Stimulated activated CD8-positive, alpha-beta memory T cell treated with anti-CD3 and anti-CD28 coated beads, Interleukin-4, amount 100 ng/mL, for 24 hours (primary cell): ENCODE data around the gene NPLOC4.

ENCODE experiments used
- DNase-seq: peaks from one replicate; pipeline ENCODE4 v3.0.0-alpha.2; 2020; ENCODE audit warnings: low read depth

NPLOC4 gene

DNA sequence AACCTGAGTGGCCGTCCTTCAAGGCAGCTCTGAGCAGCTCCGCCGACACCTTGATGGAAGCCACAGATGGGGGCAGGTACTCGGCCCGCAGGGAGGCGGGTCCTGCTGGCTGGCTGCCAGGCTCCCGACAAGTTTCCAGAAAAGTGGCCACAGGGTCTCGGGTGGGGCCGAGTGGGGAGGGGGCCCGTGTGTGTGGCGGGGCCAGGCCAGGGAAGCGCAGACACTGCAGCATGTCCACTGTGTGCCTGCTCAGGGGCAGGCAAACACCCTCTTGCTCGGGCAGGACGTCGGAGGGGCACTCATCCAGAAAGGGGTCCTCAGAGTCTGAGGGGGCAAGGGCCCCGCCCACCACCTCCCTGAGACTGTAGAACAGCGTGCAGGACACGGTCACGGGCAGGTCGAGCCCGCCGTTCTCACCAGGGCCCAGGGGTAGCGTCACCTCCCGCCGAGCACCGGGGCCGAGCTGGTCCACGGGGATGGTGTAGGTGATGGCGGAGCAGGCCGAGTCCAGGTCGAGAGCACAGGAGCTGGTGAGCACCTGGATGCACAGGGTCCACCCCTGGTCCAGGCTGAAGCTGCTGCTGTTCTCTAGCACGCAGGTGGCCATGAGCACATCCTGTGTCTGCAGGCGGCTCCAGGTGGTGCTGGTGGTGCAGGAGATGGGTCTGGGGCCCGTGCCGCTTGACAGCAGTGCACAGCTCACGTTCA, 89.9 kb downstream of the NPLOC4 start:
- no peak for DNase-seq

- DNase-seq: no peak
Observed at GRCh38 chr17:81545160-81545949, 91.6 kb downstream of the NPLOC4 start.

DNA sequence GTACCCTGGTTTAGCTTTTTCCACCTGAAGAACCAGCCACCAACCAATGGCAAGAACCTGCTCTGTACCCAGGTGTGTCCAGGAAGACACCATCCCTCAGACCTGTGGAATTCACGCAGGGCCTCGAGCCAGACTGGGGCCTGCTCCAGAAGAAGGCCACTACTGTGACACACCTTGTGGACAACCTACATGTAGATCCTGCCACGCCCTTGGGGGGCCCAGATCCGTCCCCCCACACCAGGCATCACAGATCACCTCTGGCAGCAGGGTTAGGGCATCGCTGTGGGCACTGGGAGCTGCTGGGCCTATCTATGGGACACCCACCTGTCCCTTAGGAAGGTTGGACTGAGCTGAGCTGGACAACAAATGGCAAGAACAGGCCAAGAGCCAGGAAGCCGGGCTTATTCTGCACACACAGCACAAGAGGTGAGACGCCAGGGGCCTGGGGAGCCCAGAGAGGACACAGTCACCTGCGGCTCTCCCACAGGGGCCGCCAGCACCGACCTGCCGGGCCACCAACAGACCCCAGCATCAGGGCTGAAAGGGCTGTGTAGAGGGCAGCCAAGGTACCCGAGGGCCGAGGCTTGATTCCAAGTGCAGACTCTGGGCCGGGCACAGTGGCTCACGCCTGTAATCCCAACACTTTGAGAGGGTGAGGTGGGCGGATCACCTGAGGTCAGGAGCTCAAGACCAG, 92.5 kb downstream of the NPLOC4 start:
- no peak for DNase-seq

- DNase-seq: no peak
Observed at GRCh38 chr17:81543756-81544155, 93.2 kb downstream of the NPLOC4 start.

DNA sequence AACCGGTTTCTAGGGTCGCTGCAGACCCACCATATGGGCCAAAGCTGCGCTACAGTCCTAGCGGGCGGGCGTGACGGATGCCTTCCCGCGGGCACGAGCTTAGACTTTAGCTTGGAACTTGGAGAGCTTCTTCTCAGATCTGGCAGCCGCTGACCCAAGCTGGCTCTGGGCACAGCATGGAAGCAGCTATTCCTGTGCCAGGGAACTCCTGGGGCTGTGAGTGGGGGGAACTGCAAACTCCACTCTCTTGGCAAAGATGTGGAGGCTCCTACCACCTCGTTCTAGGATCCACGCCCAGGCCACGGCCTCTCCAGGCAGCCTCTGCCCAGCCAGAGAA, 93.6 kb downstream of the NPLOC4 start:
- no peak for DNase-seq

DNA sequence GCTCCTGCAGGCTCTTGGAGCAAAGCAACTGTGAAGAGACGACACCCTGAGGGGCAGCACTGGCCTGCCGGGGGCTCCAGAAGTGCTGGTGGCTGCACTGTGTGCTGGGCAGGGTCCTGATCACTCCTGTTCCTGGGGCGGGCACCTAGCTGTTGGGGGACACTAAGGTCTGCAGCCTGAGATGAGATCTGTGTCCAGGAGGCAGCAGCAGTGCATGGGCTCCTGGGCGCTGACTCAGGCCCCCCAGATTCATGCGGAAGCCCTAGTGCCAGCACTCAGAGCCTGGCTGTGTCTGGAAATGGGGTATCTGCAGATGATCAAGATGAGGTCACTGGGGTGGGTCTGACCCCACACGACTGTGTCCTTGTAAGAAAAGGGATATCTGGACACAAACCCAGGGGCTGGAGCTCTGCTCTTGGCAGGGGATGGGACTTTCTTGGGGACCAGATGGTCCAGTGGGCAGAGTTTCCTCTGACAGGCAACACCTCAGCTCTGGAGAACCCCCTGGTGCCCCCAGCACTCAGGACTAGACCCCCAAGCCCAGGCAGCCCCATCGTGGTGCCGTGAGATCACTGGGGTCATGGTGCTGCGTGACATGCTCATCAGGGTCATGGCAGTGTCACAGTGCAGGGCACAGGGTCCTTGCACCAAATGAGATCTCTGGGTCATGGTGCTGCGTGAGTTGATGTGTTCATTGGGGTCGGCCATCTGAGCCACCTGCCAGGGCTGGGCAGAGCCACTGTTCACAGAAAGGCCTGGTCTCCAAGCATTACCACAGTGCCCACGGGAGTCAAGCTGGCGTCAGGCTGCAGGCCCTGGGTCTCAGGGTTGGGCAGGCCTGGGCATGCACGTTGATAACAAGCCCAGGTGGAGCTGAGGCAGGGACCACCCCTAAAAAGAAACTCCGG, 94.2 kb downstream of the NPLOC4 start:
- DNase-seq: no peak

DNA sequence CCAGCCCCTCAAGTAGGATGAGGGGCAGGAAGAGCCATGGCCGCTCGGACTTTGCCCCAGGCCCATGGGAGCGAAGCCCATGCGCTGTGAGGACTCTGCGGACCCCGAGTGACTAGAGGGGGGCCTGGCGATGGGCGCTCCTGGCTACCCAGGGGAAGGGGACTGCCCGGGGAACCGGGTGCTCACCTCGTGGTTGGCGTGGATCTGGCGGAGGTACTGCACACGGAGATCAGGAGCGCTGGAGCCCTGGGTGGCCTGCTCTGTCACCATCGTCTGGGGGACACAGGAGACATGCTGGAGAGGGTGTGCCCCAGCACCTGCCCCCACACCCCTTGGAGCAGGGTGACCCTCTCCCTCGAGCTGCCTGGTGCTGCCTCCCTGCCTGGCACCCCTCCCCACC, 95.8 kb downstream of the NPLOC4 start:
- no peak for DNase-seq

GRCh38 chr17:81540676-81541027, 96.3 kb downstream of the NPLOC4 start:
- no peak for DNase-seq

- no peak for DNase-seq
Observed at GRCh38 chr17:81539961-81540675, 96.8 kb downstream of the NPLOC4 start.

DNA sequence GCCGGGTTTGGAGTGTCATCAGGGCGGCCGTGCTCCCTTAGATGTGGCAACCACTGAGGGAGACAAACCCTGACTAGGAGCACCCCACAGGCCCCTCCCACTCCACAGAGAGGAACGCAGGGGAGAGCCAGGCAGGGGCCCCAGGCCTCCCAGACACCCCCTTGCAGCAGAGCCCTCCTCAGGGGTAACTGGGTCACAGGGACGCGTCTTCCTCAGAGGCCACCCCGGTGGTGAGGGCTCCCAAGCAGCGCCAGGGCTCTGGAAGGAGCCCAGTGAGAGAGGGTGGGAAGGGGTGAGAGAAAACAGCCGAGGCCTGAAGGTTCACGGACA, 97.4 kb downstream of the NPLOC4 start:
- DNase-seq: no peak

- no peak for DNase-seq
Observed at GRCh38 chr17:81538651-81539570, 98.0 kb downstream of the NPLOC4 start.

GRCh38 chr17:81537856-81538555, 98.9 kb downstream of the NPLOC4 start:
- DNase-seq: no peak

GRCh38 chr17:81537343-81537855, 99.5 kb downstream of the NPLOC4 start:
- no peak for DNase-seq

DNA sequence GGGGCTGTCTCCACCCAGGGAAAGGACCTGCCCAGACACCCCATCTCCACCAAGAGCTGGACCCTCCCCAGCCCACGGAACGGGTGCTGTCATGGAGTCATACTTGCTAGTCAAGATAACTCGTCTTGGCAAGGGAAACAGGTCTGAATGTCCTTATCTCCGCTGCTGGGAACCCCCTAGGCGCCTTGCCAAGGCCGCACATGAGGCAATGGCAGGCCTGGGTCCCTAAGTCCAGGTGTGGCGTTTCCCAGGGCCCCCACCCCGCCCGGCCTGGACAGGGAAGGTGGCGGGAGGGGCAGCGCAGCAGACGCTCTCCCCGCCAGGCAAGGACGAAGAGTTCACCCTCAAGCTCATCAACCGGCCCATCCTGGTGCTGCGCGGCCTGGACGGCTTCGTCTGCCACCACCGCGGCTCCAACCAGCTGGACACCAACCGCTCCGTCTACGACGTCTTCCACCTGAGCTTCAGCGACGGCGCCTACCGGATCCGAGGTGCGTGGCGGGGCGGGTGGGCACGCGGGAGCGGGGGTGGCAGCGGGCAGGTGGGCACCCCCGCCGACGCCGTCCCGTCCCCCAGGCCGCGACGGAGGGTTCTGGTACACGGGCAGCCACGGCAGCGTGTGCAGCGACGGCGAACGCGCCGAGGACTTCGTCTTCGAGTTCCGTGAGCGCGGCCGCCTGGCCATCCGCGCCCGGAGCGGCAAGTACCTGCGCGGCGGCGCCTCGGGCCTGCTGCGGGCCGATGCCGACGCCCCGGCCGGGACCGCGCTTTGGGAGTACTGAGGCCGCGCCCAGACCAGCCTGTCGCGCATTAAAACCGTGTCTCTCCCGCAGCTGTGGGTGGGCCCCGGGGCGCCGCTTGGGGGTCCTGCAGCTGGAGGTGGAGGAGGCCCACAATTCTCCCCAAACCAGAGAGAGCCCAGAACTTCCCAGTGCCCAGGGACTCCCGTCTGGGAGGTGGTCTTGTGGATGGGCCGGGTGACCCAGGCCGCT, 100.3 kb downstream of the NPLOC4 start:
- DNase-seq: no peak

DNA sequence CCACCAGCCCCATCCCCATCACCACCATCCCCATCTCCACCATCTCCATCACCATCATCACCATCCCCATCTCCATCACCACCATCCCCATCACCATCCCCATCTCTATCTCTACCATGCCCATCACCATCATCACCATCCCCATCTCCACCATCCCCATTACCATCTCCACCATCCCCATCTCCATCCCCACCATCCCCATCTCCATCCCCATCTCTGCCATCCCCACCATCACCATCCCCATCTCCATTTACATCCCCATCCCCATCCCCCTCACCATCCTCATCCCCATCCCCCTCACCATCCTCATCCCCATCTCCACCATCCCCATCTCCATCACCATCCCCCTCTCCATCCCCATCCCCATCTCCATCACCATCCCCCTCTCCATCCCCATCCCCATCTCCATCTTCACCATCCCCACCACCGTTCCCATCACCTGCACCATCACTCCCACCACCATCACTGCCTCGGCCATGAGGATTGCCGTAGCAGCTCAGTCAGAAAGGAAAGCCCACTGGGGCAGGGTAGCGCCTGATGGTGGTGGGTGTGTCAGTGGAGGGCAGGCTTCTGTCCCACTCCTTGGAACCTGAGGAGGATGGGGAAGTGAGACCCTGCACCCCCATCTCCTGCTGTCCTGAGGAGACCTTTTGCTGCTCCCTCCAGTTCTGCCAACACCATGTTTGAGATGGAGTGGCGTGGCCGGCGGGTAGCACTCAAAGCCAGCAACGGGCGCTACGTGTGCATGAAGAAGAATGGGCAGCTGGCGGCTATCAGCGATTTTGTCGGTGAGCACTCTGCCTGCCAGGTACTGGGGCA, 101.2 kb downstream of the NPLOC4 start:
- no peak for DNase-seq

DNA sequence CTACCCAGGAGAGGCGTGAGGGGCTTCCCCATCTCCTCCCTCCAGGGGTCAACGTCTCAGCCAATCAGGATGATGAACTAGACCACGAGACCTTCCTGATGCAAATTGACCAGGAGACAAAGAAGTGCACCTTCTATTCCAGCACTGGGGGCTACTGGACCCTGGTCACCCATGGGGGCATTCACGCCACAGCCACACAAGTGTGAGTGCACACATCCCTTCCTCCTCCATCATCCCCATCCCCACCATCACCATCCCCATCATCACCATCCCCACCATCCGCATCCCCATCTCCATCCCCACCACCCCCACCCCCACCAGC, 101.9 kb downstream of the NPLOC4 start:
- DNase-seq: no peak

GRCh38 chr17:81534157-81535006, 102.5 kb downstream of the NPLOC4 start:
- no peak for DNase-seq
